HL-60/S4 treated with retinoic acid at 250 ng/mL for 4 days and 3 days (cell line): ENCODE measurements around the gene MCHR1.

ENCODE experiments used
- in situ Hi-C: fragments of 300-500 bp; cut with MboI; formaldehyde crosslinking; loops from 2 replicates; pipeline ENCODE4 v1.7.0; 2022; ENCODE audit warnings: low sequenced_read_pairs

The MCHR1 gene

DNA sequence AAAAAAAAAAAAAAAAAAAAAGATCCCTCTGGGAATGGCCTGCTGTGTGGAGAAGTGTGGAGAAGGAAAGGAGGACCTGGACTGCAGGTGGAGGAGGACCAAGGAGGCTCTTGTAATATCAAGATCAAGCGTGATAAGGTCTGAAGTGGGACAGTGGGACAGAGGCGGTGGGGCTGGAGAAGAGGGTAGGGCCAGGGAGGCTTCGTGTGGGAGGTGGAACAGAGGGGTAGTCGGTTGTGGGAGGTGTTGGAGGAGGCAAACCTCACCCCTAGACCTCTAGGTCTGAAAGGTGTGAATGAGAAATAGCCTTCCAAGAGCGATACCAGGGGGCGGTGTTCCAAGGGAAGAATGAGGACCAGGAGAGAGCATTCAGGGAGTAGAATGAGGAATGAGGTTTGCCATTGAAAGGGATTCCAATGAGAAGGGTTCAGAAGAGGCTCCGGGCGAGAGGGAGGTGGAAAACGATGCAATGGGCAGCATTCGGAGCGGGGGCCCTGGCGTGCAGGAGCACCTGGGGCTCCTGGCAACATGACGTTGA lies 44.2 kb downstream of the MCHR1 start:
- in situ Hi-C loops, result no loop called here

DNA sequence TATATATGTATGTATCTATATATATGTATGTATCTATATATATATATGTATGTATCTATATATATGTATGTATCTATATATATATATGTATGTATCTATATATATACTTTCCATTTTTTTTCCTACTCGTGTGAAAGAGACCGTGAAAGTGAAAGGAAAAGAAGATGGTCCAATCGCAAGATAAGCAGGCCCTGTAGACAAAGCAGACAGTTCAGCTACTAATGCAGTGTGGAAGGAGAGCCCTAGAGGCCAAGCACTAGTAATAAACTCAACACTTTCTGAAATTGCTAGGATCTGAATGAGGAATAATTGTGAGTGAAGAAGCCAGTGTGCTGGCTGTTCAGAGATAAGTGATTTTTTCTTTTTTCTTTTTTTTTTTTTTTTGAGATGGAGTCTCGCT lies 47.2 kb downstream of the MCHR1 start:
- in situ Hi-C loops, result no loop called here

DNA sequence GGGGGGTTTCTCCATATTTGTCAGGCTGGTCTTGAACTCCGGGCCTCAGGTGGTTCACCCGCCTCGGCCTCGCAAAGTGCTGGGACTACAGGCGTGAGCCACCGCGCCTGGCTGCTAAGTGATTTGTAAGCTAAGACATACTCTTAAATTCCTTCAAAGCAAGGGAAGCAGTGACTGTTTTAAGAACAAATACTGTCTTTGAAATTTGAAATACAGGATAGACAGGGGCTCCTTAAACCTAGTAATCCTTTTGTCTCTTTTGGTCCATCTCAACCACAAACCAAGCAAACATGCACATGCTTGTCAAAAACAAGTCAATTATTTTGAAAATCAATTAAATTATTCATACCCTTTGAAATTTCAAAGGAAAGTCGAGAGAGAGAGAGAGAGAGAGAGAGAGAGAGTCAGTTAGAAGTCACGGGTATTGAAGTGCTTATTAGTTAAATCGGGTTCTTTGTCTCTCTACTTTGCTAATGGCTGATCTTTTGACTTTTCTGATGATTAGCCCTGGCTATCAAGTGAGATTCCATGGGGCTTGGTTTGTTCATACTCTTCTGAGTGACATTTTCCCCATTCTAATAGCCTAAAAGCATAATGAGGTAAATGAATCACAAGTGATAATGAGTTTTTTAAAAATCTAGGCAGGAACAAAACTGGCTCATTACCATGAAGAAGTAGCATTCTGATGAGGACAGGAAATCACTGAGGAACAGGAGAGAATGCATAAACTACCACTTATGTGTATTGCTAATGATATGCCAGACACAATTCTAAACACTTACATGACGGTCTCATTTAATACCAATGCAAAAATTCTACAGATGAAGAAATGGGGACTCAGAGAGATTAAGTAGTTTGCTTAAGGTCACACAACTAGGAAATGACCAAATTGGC lies 48.0 kb downstream of the MCHR1 start:
- in situ Hi-C loops, result no loop called here

DNA sequence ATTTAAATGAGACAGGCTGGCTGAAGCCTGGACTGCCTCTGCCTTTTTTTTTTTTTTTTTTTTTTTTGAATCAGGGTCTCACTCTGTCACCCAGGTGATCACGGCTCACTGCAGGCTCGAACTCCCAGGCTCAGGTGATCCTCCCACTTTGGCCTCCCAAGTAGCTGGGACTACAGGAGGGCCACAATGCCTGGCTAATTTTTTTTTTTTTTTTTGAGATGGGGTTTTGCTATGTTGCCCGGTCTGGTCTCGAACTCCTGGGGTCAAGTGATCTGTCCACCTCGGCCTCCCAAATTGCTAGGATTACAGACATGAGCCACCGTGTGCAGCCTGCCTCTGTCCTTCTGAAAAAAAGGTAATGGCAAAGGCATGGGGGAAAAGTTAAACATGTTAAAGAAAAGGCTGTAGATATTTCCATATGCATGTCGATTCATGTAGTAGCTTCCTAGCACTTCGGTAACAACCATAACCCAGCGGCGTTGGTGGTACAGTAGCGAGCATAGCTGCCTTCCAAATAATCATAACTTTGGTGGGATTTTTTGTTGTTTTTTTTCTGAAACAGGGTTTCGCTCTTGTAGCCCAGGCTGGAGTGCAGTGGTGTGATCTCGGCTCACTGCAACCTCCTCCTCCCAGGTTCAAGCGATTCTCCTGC lies 48.8 kb downstream of the MCHR1 start:
- in situ Hi-C loops, result no loop called here

DNA sequence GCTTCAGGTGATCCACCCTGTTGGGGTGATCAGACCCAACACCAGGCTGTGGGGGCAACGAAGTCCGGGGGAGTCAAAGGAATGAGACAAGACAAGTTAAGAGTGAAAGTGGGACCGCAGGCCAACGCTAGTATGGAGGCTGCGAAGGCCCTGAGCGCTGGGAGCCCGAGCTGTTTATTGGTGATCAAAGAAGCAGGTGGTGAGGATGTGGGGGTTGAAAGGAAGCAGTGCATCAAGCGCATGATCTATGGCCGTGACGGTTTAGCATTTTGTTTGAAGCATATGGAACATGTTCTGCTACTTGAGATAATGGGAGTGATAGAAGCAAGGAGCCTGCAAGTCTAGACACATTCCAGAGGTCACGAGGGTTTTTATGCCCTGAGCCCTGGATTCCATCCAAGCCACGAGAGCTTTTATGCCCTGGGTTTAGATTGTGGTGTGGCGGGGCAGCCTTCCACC lies 49.5 kb downstream of the MCHR1 start:
- in situ Hi-C loops, result no loop called here

DNA sequence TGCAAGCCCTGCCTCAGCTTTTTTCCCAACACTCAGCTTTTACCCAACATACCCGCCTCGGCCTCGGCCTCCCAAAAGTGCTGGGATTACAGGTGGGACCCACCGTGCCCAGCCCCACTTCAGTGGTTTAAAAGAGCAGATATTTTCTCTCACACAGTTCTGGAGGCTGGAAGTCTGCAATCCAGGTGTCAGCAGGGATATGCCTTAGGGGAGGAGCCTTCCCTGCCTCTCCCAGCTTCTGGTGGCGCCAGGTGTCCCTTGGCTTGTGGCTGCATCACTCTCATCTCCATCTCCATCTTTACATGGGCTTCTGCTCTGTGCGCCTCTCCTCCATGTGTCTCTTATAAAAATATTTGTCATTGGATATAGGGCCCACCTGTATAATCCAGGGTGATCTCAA lies 50.0 kb downstream of the MCHR1 start:
- in situ Hi-C loops, result no loop called here
